Endodermal cell (in vitro differentiated cells): ENCODE data around the gene VRK2. TPM values are rescaled to one million over a fixed set of nuclear protein-coding genes. Genes with fewer than 3 reads are reported as not detected.
A peak's percentile ranks its signal among the peaks of the same experiment; 100 is the strongest.
"Not testable (repeated sequence)": the region's sequence is repeated elsewhere in the genome, so short reads cannot be mapped to it uniquely, and the experiment has no call there.

Experiments used
- DNase-seq: peaks from one replicate; pipeline ENCODE4 v3.0.0-alpha.2; 2017
- H3K27ac ChIP-seq: 2 replicates; pipeline ENCODE4 v1.5.1; 2013; ENCODE audit warnings: mild to moderate bottlenecking, low read depth, low read length, moderate library complexity
- H3K27me3 ChIP-seq: 2 replicates; pipeline ENCODE4 v1.6.1; 2013; ENCODE audit warnings: mild to moderate bottlenecking, low read length, moderate library complexity; ENCODE audit not compliant: insufficient read depth, control insufficient read depth, poor library complexity, severe bottlenecking
- H3K36me3 ChIP-seq: 2 replicates; pipeline ENCODE4 v1.7.0; 2013; ENCODE audit warnings: mild to moderate bottlenecking, low read length, moderate library complexity; ENCODE audit not compliant: control insufficient read depth, insufficient read depth
- H3K4me1 ChIP-seq: one replicate; pipeline ENCODE4 v1.7.0; 2013; ENCODE audit warnings: low read length; ENCODE audit not compliant: control insufficient read depth, insufficient read depth
- H3K4me3 ChIP-seq: 2 replicates; pipeline ENCODE4 v1.5.1; 2013; ENCODE audit warnings: mild to moderate bottlenecking, low read length, moderate library complexity
- H3K9ac ChIP-seq: 2 replicates; pipeline ENCODE4 v1.6.1; 2013; ENCODE audit warnings: mild to moderate bottlenecking, low read length, moderate library complexity; ENCODE audit not compliant: poor library complexity, severe bottlenecking; ENCODE audit errors: extremely low read depth
- H3K9me3 ChIP-seq: 2 replicates; pipeline ENCODE4 v1.6.1; 2013; ENCODE audit warnings: mild to moderate bottlenecking, low read length, moderate library complexity; ENCODE audit not compliant: control insufficient read depth
- H3K27ac Mint-ChIP-seq: 2 replicates; pipeline ENCODE4 v1.8.0; 2020; ENCODE audit warnings: mixed read lengths
- H3K27me3 Mint-ChIP-seq: 2 replicates; pipeline ENCODE4 v1.8.0; 2021; ENCODE audit warnings: mild to moderate bottlenecking, mixed read lengths; ENCODE audit not compliant: insufficient read depth
- H3K36me3 Mint-ChIP-seq: 2 replicates; pipeline ENCODE4 v1.8.0; 2020; ENCODE audit warnings: low read depth, mixed read lengths
- H3K4me1 Mint-ChIP-seq: 2 replicates; pipeline ENCODE4 v1.8.0; 2020; ENCODE audit warnings: mixed read lengths
- H3K4me3 Mint-ChIP-seq: 2 replicates; pipeline ENCODE4 v1.8.0; 2020; ENCODE audit warnings: mild to moderate bottlenecking, moderate library complexity, mixed read lengths
- H3K9me3 Mint-ChIP-seq: 2 replicates; pipeline ENCODE4 v1.8.0; 2020; ENCODE audit warnings: mild to moderate bottlenecking, mixed read lengths
- WGBS, 2 experiments: methylation state at CpG; one replicate each; pipeline versions ENCODE4 v1.1.5 to v1.1.7; 2013; ENCODE audit warnings: missing lambda C conversion rate in 2 of 2, mixed read lengths in 1 of 2; ENCODE audit not compliant: insufficient coverage in 1 of 2, insufficient read length in 1 of 2; 5-methylcytosine and 5-hydroxymethylcytosine counted together
- total RNA-seq, 2 donors: library from RNA; stranded (reverse); fragmentation: NEBNext Ultra II Directional in 1 of 2; extraction: Animal tissue kit (Norgen Biotek cat#: 25700) in 1 of 2; gene quantifications; 2 replicates in 1 of 2; 3 replicates in 1 of 2; pipeline ENCODE4 v1.2.1, GENCODE V29; 2021
- TF ChIP-seq, protein P1 (sequence below): fragments of 200-600 bp; sonication (generic); conservative IDR thresholded peaks from 2 replicates; pipeline ENCODE4 v1.5.0; 2021; ENCODE audit warnings: antibody characterized with exemption, mild to moderate bottlenecking

The VRK2 gene
- total RNA-seq, 2 donors from 2014 or later, result 27.3 to 33.3 TPM

DNA sequence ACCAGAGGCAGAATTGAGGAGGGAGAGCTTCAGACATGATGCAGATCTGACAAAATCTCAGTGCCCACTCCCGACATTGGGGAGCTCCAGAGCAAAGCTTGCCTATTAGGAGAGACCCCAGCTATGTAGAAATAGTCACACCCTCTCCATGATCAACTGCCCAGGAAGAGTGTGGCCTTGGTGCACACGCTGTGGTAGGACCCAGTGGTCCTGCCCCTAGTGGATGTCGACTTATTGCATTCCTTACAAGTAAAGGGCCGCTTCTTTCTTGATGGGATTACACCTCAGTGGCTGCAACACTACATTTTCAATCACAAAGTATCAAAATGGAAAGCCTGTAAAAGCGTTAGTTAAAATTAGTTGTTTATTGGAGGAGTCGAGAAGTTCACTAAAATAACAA is 64.2 kb downstream of the VRK2 start:
- TF ChIP-seq, protein P1, sequence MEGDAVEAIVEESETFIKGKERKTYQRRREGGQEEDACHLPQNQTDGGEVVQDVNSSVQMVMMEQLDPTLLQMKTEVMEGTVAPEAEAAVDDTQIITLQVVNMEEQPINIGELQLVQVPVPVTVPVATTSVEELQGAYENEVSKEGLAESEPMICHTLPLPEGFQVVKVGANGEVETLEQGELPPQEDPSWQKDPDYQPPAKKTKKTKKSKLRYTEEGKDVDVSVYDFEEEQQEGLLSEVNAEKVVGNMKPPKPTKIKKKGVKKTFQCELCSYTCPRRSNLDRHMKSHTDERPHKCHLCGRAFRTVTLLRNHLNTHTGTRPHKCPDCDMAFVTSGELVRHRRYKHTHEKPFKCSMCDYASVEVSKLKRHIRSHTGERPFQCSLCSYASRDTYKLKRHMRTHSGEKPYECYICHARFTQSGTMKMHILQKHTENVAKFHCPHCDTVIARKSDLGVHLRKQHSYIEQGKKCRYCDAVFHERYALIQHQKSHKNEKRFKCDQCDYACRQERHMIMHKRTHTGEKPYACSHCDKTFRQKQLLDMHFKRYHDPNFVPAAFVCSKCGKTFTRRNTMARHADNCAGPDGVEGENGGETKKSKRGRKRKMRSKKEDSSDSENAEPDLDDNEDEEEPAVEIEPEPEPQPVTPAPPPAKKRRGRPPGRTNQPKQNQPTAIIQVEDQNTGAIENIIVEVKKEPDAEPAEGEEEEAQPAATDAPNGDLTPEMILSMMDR, result peak; percentile 70
- Mint-ChIP-seq H3K27me3 (no peaks in the 10 kb centered on the region), H3K9me3 (peaks cover 3% of the 10 kb centered on the region), H3K27ac (no peak overlapping the region), H3K36me3 (peaks cover 6% of the 10 kb centered on the region), H3K4me3 (no peak overlapping the region), H3K4me1 (peaks cover 28% of the 10 kb centered on the region)
- H3K9me3 ChIP-seq, result no peaks in the 10 kb centered on the region
- no peaks in the 10 kb centered on the region for H3K27me3 ChIP-seq
- H3K4me1 ChIP-seq, result no peaks in the 10 kb centered on the region
- no peak overlapping the region for H3K4me3 ChIP-seq
- H3K36me3 ChIP-seq, result no peaks in the 10 kb centered on the region
- H3K27ac ChIP-seq, result no peak overlapping the region
- H3K9ac ChIP-seq, result no peak overlapping the region
- DNase-seq, result peak; percentile 79
- WGBS, 2 experiments, result 92 to 97% methylated on average over 3 to 6 of the region's 6 CpGs

DNA sequence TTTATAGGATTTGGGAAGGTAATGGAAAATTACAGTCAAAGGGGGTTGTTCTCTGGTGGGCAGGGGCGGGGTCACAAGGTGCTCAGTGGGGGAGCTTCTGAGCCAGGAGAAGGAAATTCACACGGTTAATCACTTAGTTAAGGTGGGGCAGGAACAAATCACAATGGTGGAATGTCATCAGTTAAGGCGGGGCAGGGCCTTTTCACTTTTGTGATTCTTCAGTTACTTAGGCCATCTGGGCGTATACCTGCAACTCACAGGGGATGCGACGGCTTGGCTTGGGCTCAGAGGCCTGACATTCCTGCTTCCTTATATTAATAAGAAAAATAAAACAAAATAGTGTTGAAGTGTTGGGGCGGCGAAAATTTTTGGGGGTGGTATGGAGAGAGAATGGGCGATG is 67.0 kb downstream of the VRK2 start:
- peak; percentile 40 for DNase-seq
- H3K9ac ChIP-seq, H3K27ac Mint-ChIP-seq, H3K4me3 Mint-ChIP-seq, H3K27ac ChIP-seq, H3K9me3 ChIP-seq, H3K36me3 ChIP-seq, H3K4me3 ChIP-seq, H3K4me1 ChIP-seq, H3K27me3 Mint-ChIP-seq, H3K27me3 ChIP-seq: not testable (repeated sequence)
- Mint-ChIP-seq H3K9me3 (peaks cover 25% of the 10 kb centered on the region), H3K36me3 (peaks cover 31% of the 10 kb centered on the region), H3K4me1 (peaks cover 23% of the 10 kb centered on the region)
- 92 to 100% methylated on average over 1 to 7 of the region's 9 CpGs for WGBS, 2 experiments

DNA sequence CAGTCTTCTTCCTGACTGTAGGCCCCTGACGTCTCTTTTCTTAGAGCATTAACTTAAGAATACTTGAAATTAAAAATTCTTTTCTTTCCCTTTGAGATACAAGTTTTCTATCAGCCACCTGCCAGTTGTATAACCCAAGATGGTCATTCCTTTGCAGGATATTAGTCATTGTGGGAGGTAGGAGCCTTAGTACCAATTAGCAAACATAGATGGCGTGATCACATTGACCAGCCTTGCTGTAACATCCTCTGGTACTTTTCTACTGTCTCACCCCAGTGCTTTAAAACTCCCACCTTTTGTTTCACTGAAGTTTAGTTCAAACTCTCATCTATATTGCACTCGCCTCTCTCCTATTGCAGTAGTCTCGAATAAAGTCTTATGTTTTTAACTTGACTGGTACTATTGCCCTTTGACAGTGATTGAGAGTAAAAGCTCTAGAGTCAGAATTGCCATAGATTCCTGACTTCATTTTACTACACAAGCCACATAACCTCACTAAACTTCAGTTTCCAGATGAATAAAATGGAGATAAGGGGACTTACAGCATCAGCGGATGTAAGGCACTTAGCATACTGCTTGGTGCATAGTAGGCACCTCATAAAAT is 74.1 kb downstream of the VRK2 start:
- no peak overlapping the region for H3K9ac ChIP-seq
- H3K27ac ChIP-seq, result no peak overlapping the region
- peaks cover 1% of the 10 kb centered on the region for H3K4me1 Mint-ChIP-seq
- H3K36me3 ChIP-seq, result peaks cover 12% of the 10 kb centered on the region
- H3K36me3 Mint-ChIP-seq, result peaks cover 53% of the 10 kb centered on the region
- peaks cover 34% of the 10 kb centered on the region for H3K9me3 Mint-ChIP-seq
- WGBS, 2 experiments, result 95% methylated on average over 5 of the region's 5 CpGs; no CpG with 5 or more reads in 1 of the 2 experiments
- TF ChIP-seq, protein P1, result no peak
- no peak overlapping the region for H3K4me3 ChIP-seq
- H3K4me1 ChIP-seq, result no peaks in the 10 kb centered on the region
- peaks cover 10% of the 10 kb centered on the region for H3K9me3 ChIP-seq
- no peak overlapping the region for H3K27ac Mint-ChIP-seq
- no peak overlapping the region for H3K4me3 Mint-ChIP-seq
- no peak for DNase-seq
- no peaks in the 10 kb centered on the region for H3K27me3 ChIP-seq
- no peaks in the 10 kb centered on the region for H3K27me3 Mint-ChIP-seq

DNA sequence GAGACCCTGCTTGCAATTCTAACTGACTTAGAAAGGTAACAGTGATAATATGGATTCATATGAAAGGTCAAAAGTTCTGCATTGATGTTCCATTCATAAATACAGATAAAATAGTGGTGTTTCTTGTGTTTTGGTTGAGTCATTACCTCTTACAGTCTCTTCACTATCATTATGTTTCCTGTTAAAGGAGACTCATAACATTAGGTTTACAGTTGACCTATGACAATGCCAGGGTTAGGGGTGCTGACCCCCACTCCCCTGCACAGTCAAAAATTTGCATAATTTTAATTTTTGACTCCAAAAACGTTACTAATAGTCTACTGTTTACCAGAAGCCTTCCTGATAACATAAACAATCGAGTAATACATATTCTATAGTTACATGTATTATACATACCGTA is 75.4 kb downstream of the VRK2 start:
- H3K9me3 Mint-ChIP-seq, result peaks cover 27% of the 10 kb centered on the region
- no peak overlapping the region for H3K27ac Mint-ChIP-seq
- DNase-seq, result no peak
- H3K4me1 Mint-ChIP-seq, result no peaks in the 10 kb centered on the region
- Histone ChIP-seq H3K4me1 (no peaks in the 10 kb centered on the region), H3K4me3 (no peak overlapping the region), H3K9me3 (peaks cover 10% of the 10 kb centered on the region), H3K27ac (no peak overlapping the region), H3K27me3 (no peaks in the 10 kb centered on the region), H3K36me3 (peaks cover 12% of the 10 kb centered on the region), H3K9ac (no peak overlapping the region)
- H3K4me3 Mint-ChIP-seq, result no peak overlapping the region
- 60 to 82% methylated on average over 1 of the region's 3 CpGs for WGBS, 2 experiments
- H3K36me3 Mint-ChIP-seq, result peaks cover 42% of the 10 kb centered on the region
- TF ChIP-seq, protein P1, result no peak
- H3K27me3 Mint-ChIP-seq, result no peaks in the 10 kb centered on the region
